HEK293 (cell line): Measurements from ENCODE around the gene MAPRE3.

Source experiments
- AEBP2 ChIP-seq: fragments of 450-650 bp; formaldehyde crosslinking; IDR thresholded peaks from 2 replicates; pipeline ENCODE4 v1.5.1; 2016; ENCODE audit warnings: missing biosample characterization, missing genetic modification characterization, borderline replicate concordance
- BCL11A ChIP-seq: fragments of 450-650 bp; formaldehyde crosslinking; IDR thresholded peaks from 2 replicates; pipeline ENCODE4 v1.5.1; 2016; ENCODE audit warnings: low read depth, missing biosample characterization, missing genetic modification characterization
- MEIS1 ChIP-seq: sonication (generic); formaldehyde crosslinking; IDR thresholded peaks from 2 replicates; pipeline ENCODE4 v1.8.1; 2022; ENCODE audit warnings: missing genetic modification reagents, mild to moderate bottlenecking, borderline replicate concordance
- PRDM6 ChIP-seq: fragments of 450-650 bp; formaldehyde crosslinking; IDR thresholded peaks from 2 replicates; pipeline ENCODE4 v1.5.1; 2017; ENCODE audit warnings: missing biosample characterization, missing genetic modification characterization
- REST ChIP-seq: fragments of 450-650 bp; formaldehyde crosslinking; IDR thresholded peaks from 2 replicates; pipeline ENCODE4 v1.5.1; 2016; ENCODE audit warnings: missing biosample characterization, missing genetic modification characterization
- ZBTB10 ChIP-seq: fragments of 450-650 bp; formaldehyde crosslinking; IDR thresholded peaks from 2 replicates; pipeline ENCODE4 v1.5.1; 2016; ENCODE audit warnings: missing biosample characterization, missing genetic modification characterization
- ZFHX2 ChIP-seq: fragments of 450-650 bp; formaldehyde crosslinking; conservative IDR thresholded peaks from 2 replicates; pipeline ENCODE4 v1.5.1; 2016; ENCODE audit warnings: missing biosample characterization, missing genetic modification characterization
- ZNF114 ChIP-seq: fragments of 450-650 bp; formaldehyde crosslinking; IDR thresholded peaks from 2 replicates; pipeline ENCODE4 v1.5.0; 2017; ENCODE audit warnings: missing biosample characterization, missing genetic modification characterization
- ZNF133 ChIP-seq: fragments of 450-650 bp; formaldehyde crosslinking; IDR thresholded peaks from 2 replicates; pipeline ENCODE4 v1.5.1; 2016; ENCODE audit warnings: missing biosample characterization, missing genetic modification characterization
- ZNF140 ChIP-seq: fragments of 450-650 bp; formaldehyde crosslinking; IDR thresholded peaks from 2 replicates; pipeline ENCODE4 v1.5.1; 2016; ENCODE audit warnings: missing biosample characterization, missing genetic modification characterization
- ZNF211 ChIP-seq: fragments of 450-650 bp; formaldehyde crosslinking; IDR thresholded peaks from 2 replicates; pipeline ENCODE4 v1.5.1; 2016; ENCODE audit warnings: low read depth, missing biosample characterization, missing genetic modification characterization
- ZNF266 ChIP-seq: fragments of 450-650 bp; formaldehyde crosslinking; IDR thresholded peaks from 2 replicates; pipeline ENCODE4 v1.5.1; 2016; ENCODE audit warnings: missing biosample characterization, missing genetic modification characterization, low read depth
- ZNF311 ChIP-seq: fragments of 450-650 bp; formaldehyde crosslinking; IDR thresholded peaks from 2 replicates; pipeline ENCODE4 v1.5.1; 2017; ENCODE audit warnings: missing biosample characterization, missing genetic modification characterization, borderline replicate concordance
- ZNF350 ChIP-seq: fragments of 450-650 bp; formaldehyde crosslinking; IDR thresholded peaks from 2 replicates; pipeline ENCODE4 v1.5.0; 2017; ENCODE audit warnings: missing biosample characterization, mild to moderate bottlenecking, missing genetic modification characterization
- ZNF391 ChIP-seq: fragments of 450-650 bp; formaldehyde crosslinking; IDR thresholded peaks from 2 replicates; pipeline ENCODE4 v1.5.1; 2016; ENCODE audit warnings: low read depth, missing biosample characterization, missing genetic modification characterization, borderline replicate concordance
- ZNF416 ChIP-seq: fragments of 450-650 bp; formaldehyde crosslinking; IDR thresholded peaks from 2 replicates; pipeline ENCODE4 v1.5.1; 2016; ENCODE audit warnings: missing biosample characterization, missing genetic modification characterization
- ZNF488 ChIP-seq: fragments of 450-650 bp; formaldehyde crosslinking; IDR thresholded peaks from 2 replicates; pipeline ENCODE4 v1.5.1; 2016; ENCODE audit warnings: missing biosample characterization, missing genetic modification characterization
- ZNF544 ChIP-seq: fragments of 450-650 bp; formaldehyde crosslinking; IDR thresholded peaks from 2 replicates; pipeline ENCODE4 v1.5.0; 2017; ENCODE audit warnings: missing biosample characterization, missing genetic modification characterization
- ZNF580 ChIP-seq: fragments of 450-650 bp; formaldehyde crosslinking; IDR thresholded peaks from 2 replicates; pipeline ENCODE4 v1.5.1; 2016; ENCODE audit warnings: missing biosample characterization, missing genetic modification characterization
- ZNF585B ChIP-seq: fragments of 450-650 bp; formaldehyde crosslinking; IDR thresholded peaks from 2 replicates; pipeline ENCODE4 v1.5.1; 2016; ENCODE audit warnings: missing biosample characterization, missing genetic modification characterization
- ZNF624 ChIP-seq: fragments of 450-650 bp; formaldehyde crosslinking; IDR thresholded peaks from 2 replicates; pipeline ENCODE4 v1.5.1; 2017; ENCODE audit warnings: missing biosample characterization, missing genetic modification characterization
- ZNF639 ChIP-seq: fragments of 450-650 bp; formaldehyde crosslinking; IDR thresholded peaks from 2 replicates; pipeline ENCODE4 v1.5.1; 2016; ENCODE audit warnings: missing biosample characterization, missing genetic modification characterization
- ZNF76 ChIP-seq: fragments of 450-650 bp; formaldehyde crosslinking; IDR thresholded peaks from 2 replicates; pipeline ENCODE4; 2016; ENCODE audit warnings: low read depth, missing biosample characterization, missing genetic modification characterization, borderline replicate concordance
- ZNF776 ChIP-seq: fragments of 450-650 bp; formaldehyde crosslinking; IDR thresholded peaks from 2 replicates; pipeline ENCODE4 v1.5.0; 2017; ENCODE audit warnings: missing biosample characterization, missing genetic modification characterization, borderline replicate concordance

MAPRE3 gene

GRCh38 chr2:27050996-27051901 lies 80.8 kb downstream of the MAPRE3 start, which contains the start of gene AGBL5 (continued):
- no peak for TF ChIP-seq MEIS1
- TF ChIP-seq ZNF776: no peak
- no peak for TF ChIP-seq ZNF391
- peak; percentile 99 for TF ChIP-seq ZBTB10 (tag by site-specific recombination)
- TF ChIP-seq ZNF580: peak; percentile 73
- TF ChIP-seq REST (tag by site-specific recombination): no peak
- TF ChIP-seq ZNF585B (tag by site-specific recombination): 0 out of 2 replicates have a peak, but pooled peaks have one; percentile 13
- TF ChIP-seq ZNF416 (tag by site-specific recombination): no peak
- no peak for TF ChIP-seq ZNF140
- peak; percentile 80; the same call in 1 of the 2 replicates for TF ChIP-seq ZNF639 (tag by site-specific recombination)
- no peak for TF ChIP-seq ZNF311 (tag by site-specific recombination)
- TF ChIP-seq ZNF133 (tag by site-specific recombination): no peak
- TF ChIP-seq ZNF350 (tag by site-specific recombination): no peak
- no peak for TF ChIP-seq ZNF544 (tag by site-specific recombination)
- no peak for TF ChIP-seq ZNF114
- no peak for TF ChIP-seq ZNF266 (tag by site-specific recombination)
- TF ChIP-seq ZNF488 (tag by site-specific recombination): no peak
- no peak for TF ChIP-seq AEBP2 (tag by site-specific recombination)
- no peak for TF ChIP-seq ZNF211 (tag by site-specific recombination)
- peak; percentile 15; the same call in 1 of the 2 replicates for TF ChIP-seq ZNF76
- TF ChIP-seq BCL11A (tag by site-specific recombination): no peak; the same call in 1 of the 2 replicates
- no peak for TF ChIP-seq ZFHX2 (tag by site-specific recombination)
- no peak for TF ChIP-seq PRDM6
- no peak for TF ChIP-seq ZNF624 (tag by site-specific recombination)
